Glutamatergic neuron (in vitro differentiated cells): ENCODE results near the gene DNAJB2. TPM values are rescaled to one million over a fixed set of nuclear protein-coding genes. Genes with fewer than 3 reads are reported as not detected.
A peak's percentile ranks its signal among the peaks of the same experiment; 100 is the strongest.
"Not testable (repeated sequence)": the region's sequence is repeated elsewhere in the genome, so short reads cannot be mapped to it uniquely, and the experiment has no call there.

Source experiments
- DNase-seq: peaks from one replicate; pipeline ENCODE4 v3.0.0; 2022
- H3K27ac Mint-ChIP-seq: one replicate; pipeline ENCODE4 v1.8.0; 2020; ENCODE audit warnings: mild to moderate bottlenecking, mixed read lengths, inconsistent platforms; ENCODE audit not compliant: unreplicated experiment
- H3K27me3 Mint-ChIP-seq: one replicate; pipeline ENCODE4 v1.8.0; 2020; ENCODE audit warnings: mild to moderate bottlenecking, moderate library complexity, mixed read lengths, inconsistent platforms; ENCODE audit not compliant: unreplicated experiment
- H3K36me3 Mint-ChIP-seq: one replicate; pipeline ENCODE4 v1.8.0; 2020; ENCODE audit warnings: mild to moderate bottlenecking, mixed read lengths, inconsistent platforms; ENCODE audit not compliant: unreplicated experiment
- H3K4me1 Mint-ChIP-seq: one replicate; pipeline ENCODE4 v1.8.0; 2020; ENCODE audit warnings: mild to moderate bottlenecking, low read depth, mixed read lengths, inconsistent platforms; ENCODE audit not compliant: unreplicated experiment
- H3K4me3 Mint-ChIP-seq: one replicate; pipeline ENCODE4 v1.8.0; 2020; ENCODE audit warnings: mild to moderate bottlenecking, mixed read lengths, inconsistent platforms; ENCODE audit not compliant: unreplicated experiment
- H3K9me3 Mint-ChIP-seq: one replicate; pipeline ENCODE4 v1.8.0; 2020; ENCODE audit warnings: mild to moderate bottlenecking, moderate library complexity, mixed read lengths, inconsistent platforms; ENCODE audit not compliant: unreplicated experiment
- total RNA-seq: library from RNA; stranded (reverse); fragmentation: NEBNext Ultra II Directional; extraction: Animal tissue kit (Norgen Biotek cat#: 25700); gene quantifications from one replicate; pipeline ENCODE4 v1.2.1, GENCODE V29; 2021; ENCODE audit not compliant: unreplicated experiment
- TF ChIP-seq, protein P1 (sequence below): fragments of 200-600 bp; sonication (generic); IDR thresholded peaks from one replicate; pipeline ENCODE4 v1.5.0; 2021; ENCODE audit not compliant: partially characterized antibody, unreplicated experiment

The DNAJB2 gene
- total RNA-seq, 1 donor from 2014 or later: 124 TPM

GRCh38 chr2:219254590-219255201 lies 24.5 kb upstream of the DNAJB2 start:
- Mint-ChIP-seq H3K4me1 (peaks cover 16% of the 10 kb centered on the region), H3K9me3 (peaks cover 7% of the 10 kb centered on the region), H3K4me3 (peak overlapping the region; percentile 76), H3K27ac (no peak overlapping the region), H3K36me3 (no peaks in the 10 kb centered on the region), H3K27me3 (peaks cover 10% of the 10 kb centered on the region)
- TF ChIP-seq, protein P1, sequence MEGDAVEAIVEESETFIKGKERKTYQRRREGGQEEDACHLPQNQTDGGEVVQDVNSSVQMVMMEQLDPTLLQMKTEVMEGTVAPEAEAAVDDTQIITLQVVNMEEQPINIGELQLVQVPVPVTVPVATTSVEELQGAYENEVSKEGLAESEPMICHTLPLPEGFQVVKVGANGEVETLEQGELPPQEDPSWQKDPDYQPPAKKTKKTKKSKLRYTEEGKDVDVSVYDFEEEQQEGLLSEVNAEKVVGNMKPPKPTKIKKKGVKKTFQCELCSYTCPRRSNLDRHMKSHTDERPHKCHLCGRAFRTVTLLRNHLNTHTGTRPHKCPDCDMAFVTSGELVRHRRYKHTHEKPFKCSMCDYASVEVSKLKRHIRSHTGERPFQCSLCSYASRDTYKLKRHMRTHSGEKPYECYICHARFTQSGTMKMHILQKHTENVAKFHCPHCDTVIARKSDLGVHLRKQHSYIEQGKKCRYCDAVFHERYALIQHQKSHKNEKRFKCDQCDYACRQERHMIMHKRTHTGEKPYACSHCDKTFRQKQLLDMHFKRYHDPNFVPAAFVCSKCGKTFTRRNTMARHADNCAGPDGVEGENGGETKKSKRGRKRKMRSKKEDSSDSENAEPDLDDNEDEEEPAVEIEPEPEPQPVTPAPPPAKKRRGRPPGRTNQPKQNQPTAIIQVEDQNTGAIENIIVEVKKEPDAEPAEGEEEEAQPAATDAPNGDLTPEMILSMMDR: no peak
- no peak for DNase-seq

DNA sequence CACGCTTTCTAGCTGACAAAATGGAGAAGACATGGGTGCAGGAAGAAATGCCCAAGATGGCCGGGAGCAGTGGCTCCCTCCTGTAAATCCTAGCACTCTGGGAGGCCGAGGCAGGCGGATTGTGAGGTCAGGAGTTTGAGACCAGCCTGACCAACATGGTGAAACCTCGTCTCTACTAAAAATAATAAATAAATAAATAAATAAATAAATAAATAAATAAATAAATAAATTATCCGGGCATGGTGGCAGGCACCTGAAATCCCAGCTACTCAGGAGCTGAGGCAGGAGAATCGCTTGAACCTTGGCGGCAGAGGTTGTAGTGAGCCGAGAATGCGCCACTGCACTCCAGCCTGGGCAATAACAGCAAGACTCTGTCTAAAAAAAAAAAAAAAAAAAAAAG lies 20.2 kb upstream of the DNAJB2 start:
- not testable (repeated sequence) for DNase-seq, H3K4me3 Mint-ChIP-seq, H3K36me3 Mint-ChIP-seq, H3K4me1 Mint-ChIP-seq, H3K9me3 Mint-ChIP-seq, H3K27ac Mint-ChIP-seq
- H3K27me3 Mint-ChIP-seq: peaks cover 10% of the 10 kb centered on the region

GRCh38 chr2:219261024-219261855 lies 17.9 kb upstream of the DNAJB2 start:
- Mint-ChIP-seq H3K4me3 (no peak overlapping the region), H3K4me1 (no peaks in the 10 kb centered on the region), H3K9me3 (peaks cover 4% of the 10 kb centered on the region), H3K27me3 (peaks cover 5% of the 10 kb centered on the region), H3K36me3 (no peaks in the 10 kb centered on the region), H3K27ac (no peak overlapping the region)
- no peak for DNase-seq
- TF ChIP-seq, protein P1: no peak

GRCh38 chr2:219266232-219266631 lies 12.9 kb upstream of the DNAJB2 start:
- peaks cover 1% of the 10 kb centered on the region for H3K9me3 Mint-ChIP-seq
- no peak for DNase-seq
- no peak overlapping the region for H3K27ac Mint-ChIP-seq
- peaks cover 8% of the 10 kb centered on the region for H3K27me3 Mint-ChIP-seq
- H3K4me1 Mint-ChIP-seq: no peaks in the 10 kb centered on the region
- TF ChIP-seq, protein P1: no peak
- H3K36me3 Mint-ChIP-seq: no peaks in the 10 kb centered on the region
- H3K4me3 Mint-ChIP-seq: no peak overlapping the region

- H3K4me1 Mint-ChIP-seq: no peaks in the 10 kb centered on the region
- H3K4me3 Mint-ChIP-seq: no peak overlapping the region
- DNase-seq: no peak
- H3K9me3 Mint-ChIP-seq: peaks cover 3% of the 10 kb centered on the region
- H3K36me3 Mint-ChIP-seq: no peaks in the 10 kb centered on the region
- H3K27me3 Mint-ChIP-seq: peaks cover 6% of the 10 kb centered on the region
- no peak overlapping the region for H3K27ac Mint-ChIP-seq
- TF ChIP-seq, protein P1: no peak
These were observed 12.3 kb upstream of the DNAJB2 start for GRCh38 chr2:219266886-219267285.
